GM23248 (cell line): ENCODE results near the gene UBAC2.

ENCODE experiments used
- EZH2 ChIP-seq: fragments of 200-600 bp; sonication (generic); IDR thresholded peaks from 2 replicates; pipeline ENCODE4 v1.6.1; 2018; ENCODE audit warnings: antibody characterized with exemption, mild to moderate bottlenecking; ENCODE audit not compliant: insufficient read depth, poor library complexity, severe bottlenecking
- EZH2phosphoT487 ChIP-seq: fragments of 200-600 bp; sonication (generic); IDR thresholded peaks from 2 replicates; pipeline ENCODE4 v1.6.1; 2018; ENCODE audit warnings: antibody characterized with exemption, moderate library complexity, mild to moderate bottlenecking, low read depth; ENCODE audit not compliant: insufficient read depth

DNA sequence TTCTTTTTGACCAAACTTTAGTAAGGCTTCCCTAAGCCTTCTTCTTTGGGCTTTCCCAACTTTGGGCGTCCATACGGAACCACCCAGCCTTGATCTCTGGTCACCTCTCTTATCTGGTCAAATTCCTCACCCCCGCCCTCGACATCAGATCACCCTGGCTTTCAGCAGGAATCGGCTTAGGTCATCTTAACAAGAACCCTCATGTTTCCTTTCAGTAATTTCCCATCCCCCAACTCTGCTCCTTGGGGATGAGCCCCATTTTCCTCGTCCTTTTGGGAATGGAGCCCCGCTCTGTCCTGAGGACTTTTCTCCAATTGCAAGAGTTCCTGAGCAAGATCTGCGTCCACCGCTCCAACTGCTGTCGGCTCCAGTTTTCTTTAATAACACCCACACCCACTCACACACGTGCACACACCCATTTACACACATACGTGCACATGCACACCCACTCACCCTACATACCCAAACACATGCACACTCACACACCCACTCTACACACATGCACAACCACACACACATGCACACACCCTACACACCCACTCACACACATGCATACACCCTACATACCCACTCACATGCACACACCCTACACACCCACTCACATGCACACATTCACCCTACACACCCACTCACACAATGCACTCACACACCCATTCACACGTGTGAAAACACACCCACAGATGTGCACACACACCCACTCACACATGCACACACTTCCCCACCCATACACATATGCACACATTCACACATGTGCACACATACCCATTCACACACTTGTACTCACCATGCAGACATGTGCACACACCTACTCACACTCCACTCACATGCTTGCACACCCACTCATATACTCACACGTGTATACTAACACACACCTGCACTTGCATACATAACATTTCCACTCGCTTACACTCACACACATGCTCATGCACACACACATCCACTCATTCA lies 213.7 kb downstream of the UBAC2 start:
- TF ChIP-seq EZH2 (no peak), EZH2phosphoT487 (no peak)
